Tibial nerve (tissue), 4 donors: Measurements from ENCODE around the gene EVPL. TPM values are rescaled to one million over a fixed set of nuclear protein-coding genes. Genes with fewer than 3 reads are reported as not detected.

Source experiments
- DNase-seq, 2 donors: peaks; one replicate each; pipeline ENCODE4 v3.0.0-alpha.2; 2019; ENCODE audit warnings: low spot score in 2 of 2
- H3K27ac ChIP-seq, 4 donors: fragments of 200-600 bp; sonication (generic) in 3 of 4; one replicate each; pipeline ENCODE4 v1.5.1; 2017 to 2019; ENCODE audit warnings: mild to moderate bottlenecking in 1 of 4
- H3K27me3 ChIP-seq, 2 donors: fragments of 200-600 bp; sonication (generic) in 1 of 2; one replicate each; pipeline versions ENCODE4 v1.5.1 to v1.6.0; 2017 to 2019
- H3K36me3 ChIP-seq, 3 donors: fragments of 200-600 bp; sonication (generic); one replicate each; pipeline ENCODE4 v1.5.1; 2018 to 2019
- H3K4me1 ChIP-seq, 4 donors: fragments of 200-600 bp; sonication (generic) in 3 of 4; one replicate each; pipeline ENCODE4 v1.5.1; 2017 to 2019
- H3K4me3 ChIP-seq, 4 donors: fragments of 200-600 bp; sonication (generic) in 3 of 4; one replicate each; pipeline ENCODE4 v1.5.1; 2017 to 2019; ENCODE audit warnings: mild to moderate bottlenecking in 1 of 4, moderate library complexity in 1 of 4
- H3K9me3 ChIP-seq, 4 donors: fragments of 200-600 bp; sonication (generic) in 3 of 4; one replicate each; pipeline ENCODE4 v1.5.1; 2017 to 2019
- EP300 ChIP-seq, 2 donors: sonication (generic); formaldehyde crosslinking; IDR thresholded peaks; one replicate each; pipeline ENCODE4 v1.6.1; 2017; ENCODE audit warnings: antibody characterized with exemption in 2 of 2, mild to moderate bottlenecking in 1 of 2
- POLR2A ChIP-seq, 2 donors: fragments of 450-650 bp; IDR thresholded peaks; one replicate each; pipeline ENCODE4 v1.6.1; 2017; ENCODE audit warnings: antibody characterized with exemption in 2 of 2, mild to moderate bottlenecking in 2 of 2, moderate library complexity in 2 of 2
- WGBS, 2 donors: methylation state at CpG; one replicate each; pipeline ENCODE4 v1.1.5; 2018; 5-methylcytosine and 5-hydroxymethylcytosine counted together
- total RNA-seq, 4 donors: library from RNA; depleted of rRNA; stranded (reverse); fragments of >200 nt; gene quantifications; one replicate each; pipeline ENCODE4 v1.1.0, GENCODE V29; 2016
- TF ChIP-seq, protein P1 (sequence below), 5 experiments: fragments of 200-600 bp in 3 of 5; fragments of 450-650 bp in 2 of 5; sonication (generic) in 3 of 5; IDR thresholded peaks; one replicate each; pipeline ENCODE4 v1.5.1; 2016 to 2019; ENCODE audit warnings: antibody characterized with exemption in 5 of 5, mild to moderate bottlenecking in 3 of 5, moderate library complexity in 2 of 5

The EVPL gene
- total RNA-seq, 4 donors from 2014 or later: 0.98 to 3.0 (median 2.1) TPM; not detected in 1

DNA sequence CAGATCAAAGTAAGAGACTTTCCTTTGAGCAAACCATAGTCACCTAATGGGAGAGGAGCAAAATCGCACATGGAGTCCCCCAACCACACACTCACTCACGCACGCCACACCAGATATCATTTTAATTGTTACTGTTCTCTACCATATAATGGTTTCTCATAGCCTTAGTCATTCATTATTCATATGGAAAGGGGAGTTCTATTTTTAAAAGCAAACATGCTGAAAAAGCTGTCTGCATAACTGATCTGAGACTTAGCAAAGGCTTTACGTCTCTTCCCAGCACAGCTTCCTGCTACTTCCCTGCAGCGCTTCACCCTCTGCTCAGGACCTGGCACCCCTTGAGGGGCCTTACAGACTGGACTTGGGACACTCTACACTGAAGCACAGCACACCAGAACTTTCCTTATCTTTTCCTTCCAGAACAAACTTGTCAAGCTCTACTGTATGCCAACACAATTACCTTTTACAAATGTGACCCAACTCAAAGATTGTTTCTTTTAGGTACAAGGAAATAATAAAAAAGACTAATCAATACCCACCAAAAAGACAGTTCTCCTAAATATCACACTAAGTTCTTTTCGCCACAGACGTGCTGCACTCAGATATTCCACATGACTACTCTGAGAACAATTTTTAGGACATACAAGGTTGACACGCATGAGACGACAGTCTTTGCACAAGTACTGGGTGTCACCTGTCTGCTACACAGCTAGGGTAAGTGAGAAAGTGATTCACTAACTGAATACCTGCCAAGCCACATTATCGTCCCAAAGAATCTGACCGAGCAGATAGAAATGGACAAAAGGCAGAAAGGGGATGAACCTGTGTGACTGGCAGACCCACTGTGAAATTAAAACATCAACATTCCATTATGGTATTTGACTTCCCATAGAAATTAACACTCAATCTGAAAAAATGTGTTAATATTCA lies 23.7 kb upstream of the EVPL start:
- no peak for DNase-seq
- Histone ChIP-seq H3K27me3 (no peaks in the 10 kb centered on the region), H3K27ac (no peak overlapping the region), H3K36me3 (peaks cover 5 to 100% (median 23%) of the 10 kb centered on the region in 3 donors), H3K9me3 (no peaks in the 10 kb centered on the region), H3K4me3 (no peak overlapping the region), H3K4me1 (peaks cover 0 to 7% (median 0%) of the 10 kb centered on the region in 4 donors)
- TF ChIP-seq EP300 (IDR thresholded peaks at IDR 0.05) (no peak), POLR2A (IDR thresholded peaks at IDR 0.05) (no peak)
- TF ChIP-seq, protein P1, sequence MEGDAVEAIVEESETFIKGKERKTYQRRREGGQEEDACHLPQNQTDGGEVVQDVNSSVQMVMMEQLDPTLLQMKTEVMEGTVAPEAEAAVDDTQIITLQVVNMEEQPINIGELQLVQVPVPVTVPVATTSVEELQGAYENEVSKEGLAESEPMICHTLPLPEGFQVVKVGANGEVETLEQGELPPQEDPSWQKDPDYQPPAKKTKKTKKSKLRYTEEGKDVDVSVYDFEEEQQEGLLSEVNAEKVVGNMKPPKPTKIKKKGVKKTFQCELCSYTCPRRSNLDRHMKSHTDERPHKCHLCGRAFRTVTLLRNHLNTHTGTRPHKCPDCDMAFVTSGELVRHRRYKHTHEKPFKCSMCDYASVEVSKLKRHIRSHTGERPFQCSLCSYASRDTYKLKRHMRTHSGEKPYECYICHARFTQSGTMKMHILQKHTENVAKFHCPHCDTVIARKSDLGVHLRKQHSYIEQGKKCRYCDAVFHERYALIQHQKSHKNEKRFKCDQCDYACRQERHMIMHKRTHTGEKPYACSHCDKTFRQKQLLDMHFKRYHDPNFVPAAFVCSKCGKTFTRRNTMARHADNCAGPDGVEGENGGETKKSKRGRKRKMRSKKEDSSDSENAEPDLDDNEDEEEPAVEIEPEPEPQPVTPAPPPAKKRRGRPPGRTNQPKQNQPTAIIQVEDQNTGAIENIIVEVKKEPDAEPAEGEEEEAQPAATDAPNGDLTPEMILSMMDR (IDR thresholded peaks at IDR 0.05): no peak
- WGBS, 2 donors: 91 to 98% methylated on average over 11 of the region's 11 CpGs

DNA sequence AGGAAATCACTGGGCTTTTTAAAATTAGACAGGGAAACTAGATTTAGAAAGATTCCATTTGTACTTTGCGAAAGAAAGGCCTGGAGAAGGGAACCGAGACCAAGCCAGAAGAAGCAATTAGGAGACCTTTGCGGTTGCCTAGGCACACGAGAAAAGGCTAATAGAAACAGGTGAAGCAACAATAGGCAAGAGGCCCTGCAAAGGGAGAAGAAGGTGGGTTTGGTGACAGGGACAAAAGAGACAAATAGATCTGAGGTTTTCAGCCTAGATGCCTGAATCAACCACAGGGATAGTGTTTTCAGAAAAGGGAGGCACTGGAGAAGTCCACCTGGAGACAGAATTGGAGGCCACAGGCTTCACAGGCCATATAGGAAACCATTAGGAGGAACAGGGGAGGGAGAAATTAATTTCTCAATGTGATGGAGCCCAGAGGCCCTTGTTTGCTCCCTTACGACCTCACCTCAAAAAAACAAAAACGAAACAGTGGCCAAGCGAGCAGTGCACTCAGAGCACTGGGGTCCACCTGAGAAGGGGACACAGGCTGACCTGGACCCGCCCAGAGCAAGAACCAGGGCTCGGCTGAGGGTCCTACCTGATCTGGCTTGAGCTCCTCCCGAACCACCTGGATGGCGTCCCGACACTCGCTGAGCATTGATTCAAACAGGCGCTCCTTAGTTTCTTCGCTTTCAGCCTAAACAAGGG lies 22.9 kb upstream of the EVPL start:
- Histone ChIP-seq H3K4me1 (peaks cover 0 to 7% (median 0%) of the 10 kb centered on the region in 4 donors), H3K36me3 (peaks cover 10 to 100% (median 26%) of the 10 kb centered on the region in 3 donors), H3K9me3 (no peaks in the 10 kb centered on the region), H3K27me3 (no peaks in the 10 kb centered on the region), H3K4me3 (no peak overlapping the region), H3K27ac (no peak overlapping the region)
- WGBS, 2 donors: 89 to 92% methylated on average over 15 of the region's 15 CpGs
- DNase-seq: no peak
- TF ChIP-seq, protein P1 (IDR thresholded peaks at IDR 0.05): no peak
- no peak for TF ChIP-seq EP300 (IDR thresholded peaks at IDR 0.05)
- TF ChIP-seq POLR2A (IDR thresholded peaks at IDR 0.05): no peak

DNA sequence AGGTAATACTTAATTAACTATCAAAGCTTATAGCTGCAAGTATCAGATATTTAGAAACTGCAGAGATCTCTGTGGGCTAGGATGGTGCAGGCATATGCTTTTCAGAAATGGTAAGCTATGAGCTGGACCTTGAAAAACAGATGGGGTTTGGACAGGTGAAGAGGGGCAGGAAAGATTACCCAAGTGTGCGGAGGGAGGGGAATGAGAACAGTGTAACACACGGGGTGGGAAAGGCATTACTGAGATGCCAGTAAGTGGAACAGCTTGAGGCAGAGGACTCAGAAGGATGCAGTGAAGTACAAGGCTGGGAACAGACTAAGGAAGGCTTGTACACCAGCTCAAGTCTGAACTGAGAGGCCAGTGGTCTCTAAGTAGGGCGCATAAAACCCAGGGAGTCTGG lies 22.1 kb upstream of the EVPL start:
- peaks cover 10 to 100% (median 31%) of the 10 kb centered on the region in 3 donors for H3K36me3 ChIP-seq

DNA sequence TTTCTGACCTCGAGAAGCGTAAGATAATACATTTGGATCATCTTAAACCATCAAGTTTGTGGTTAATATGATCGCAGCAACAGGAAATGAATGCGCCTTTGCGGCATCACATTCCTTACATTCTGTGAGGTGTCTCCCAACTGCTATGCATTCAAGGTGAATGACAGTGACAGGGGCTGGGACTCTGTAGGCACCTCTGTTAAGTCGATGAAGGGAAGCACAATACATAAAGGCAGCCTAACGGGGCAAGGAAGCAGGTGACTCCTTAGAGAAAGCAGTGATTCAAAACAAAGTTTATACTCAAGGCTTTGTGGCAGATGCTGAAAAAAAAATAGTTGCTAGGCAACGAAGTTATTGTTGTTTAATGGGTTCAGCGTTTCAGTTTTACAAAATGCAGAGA lies 21.6 kb upstream of the EVPL start:
- Histone ChIP-seq H3K4me1 (peaks cover 0 to 3% (median 0%) of the 10 kb centered on the region in 4 donors), H3K9me3 (no peaks in the 10 kb centered on the region), H3K27ac (no peak overlapping the region), H3K4me3 (no peak overlapping the region), H3K36me3 (peaks cover 10 to 100% (median 36%) of the 10 kb centered on the region in 3 donors), H3K27me3 (no peaks in the 10 kb centered on the region)
- 83 to 86% methylated on average over 9 of the region's 9 CpGs for WGBS, 2 donors
- TF ChIP-seq, protein P1 (IDR thresholded peaks at IDR 0.05): no peak
- TF ChIP-seq POLR2A (IDR thresholded peaks at IDR 0.05): no peak
- TF ChIP-seq EP300 (IDR thresholded peaks at IDR 0.05): no peak
- DNase-seq: no peak

More for the DNA sequence above, 22.1 kb upstream of the EVPL start:
- H3K27me3 ChIP-seq: no peaks in the 10 kb centered on the region
- TF ChIP-seq, protein P1 (IDR thresholded peaks at IDR 0.05): no peak
- TF ChIP-seq POLR2A (IDR thresholded peaks at IDR 0.05) (no peak), EP300 (IDR thresholded peaks at IDR 0.05) (no peak)
- no peaks in the 10 kb centered on the region for H3K9me3 ChIP-seq
- DNase-seq: no peak
- WGBS, 2 donors: 88 to 92% methylated on average over 3 of the region's 3 CpGs
- H3K4me1 ChIP-seq: peaks cover 0 to 7% (median 0%) of the 10 kb centered on the region in 4 donors
- no peak overlapping the region for H3K27ac ChIP-seq
- H3K4me3 ChIP-seq: no peak overlapping the region
